Endothelial cell (in vitro differentiated cells): ENCODE data around the gene AIMP2. TPM values are rescaled to one million over a fixed set of nuclear protein-coding genes. Genes with fewer than 3 reads are reported as not detected.

Experiments used
- DNase-seq: peaks from one replicate; pipeline ENCODE4 v3.0.0; 2021; ENCODE audit warnings: low spot score
- H3K27ac Mint-ChIP-seq: one replicate; pipeline ENCODE4 v1.8.0; 2021; ENCODE audit warnings: mixed read lengths, inconsistent platforms; ENCODE audit not compliant: unreplicated experiment
- H3K27me3 Mint-ChIP-seq: one replicate; pipeline ENCODE4 v1.8.0; 2021; ENCODE audit warnings: mild to moderate bottlenecking, moderate library complexity, mixed read lengths, inconsistent platforms; ENCODE audit not compliant: unreplicated experiment
- H3K36me3 Mint-ChIP-seq: one replicate; pipeline ENCODE4 v1.8.0; 2021; ENCODE audit warnings: mild to moderate bottlenecking, low read depth, mixed read lengths, inconsistent platforms; ENCODE audit not compliant: unreplicated experiment
- H3K4me1 Mint-ChIP-seq: one replicate; pipeline ENCODE4 v1.8.0; 2021; ENCODE audit warnings: mild to moderate bottlenecking, mixed read lengths, inconsistent platforms; ENCODE audit not compliant: unreplicated experiment
- H3K4me3 Mint-ChIP-seq: one replicate; pipeline ENCODE4 v1.8.0; 2021; ENCODE audit warnings: mild to moderate bottlenecking, mixed read lengths, inconsistent platforms; ENCODE audit not compliant: unreplicated experiment
- H3K9me3 Mint-ChIP-seq: one replicate; pipeline ENCODE4 v1.8.0; 2021; ENCODE audit warnings: mixed read lengths, inconsistent platforms; ENCODE audit not compliant: unreplicated experiment
- CTCF ChIP-seq: fragments of 200-600 bp; sonication (generic); IDR thresholded peaks from one replicate; pipeline ENCODE4 v1.5.0; 2021; ENCODE audit warnings: antibody characterized with exemption; ENCODE audit not compliant: unreplicated experiment
- total RNA-seq: library from RNA; stranded (reverse); fragmentation: NEBNext Ultra II Directional; extraction: Animal tissue kit (Norgen Biotek cat#: 25700); gene quantifications from one replicate; pipeline ENCODE4 v1.2.1, GENCODE V29; 2021; ENCODE audit not compliant: unreplicated experiment

AIMP2 gene
- total RNA-seq, 1 donor from 2014 or later: 25.3 TPM

- H3K27me3 Mint-ChIP-seq: no peaks in the 10 kb centered on the region
- TF ChIP-seq CTCF: no peak
- H3K4me1 Mint-ChIP-seq: peaks cover 13% of the 10 kb centered on the region
- H3K27ac Mint-ChIP-seq: no peak overlapping the region
- peaks cover 26% of the 10 kb centered on the region for H3K36me3 Mint-ChIP-seq
- DNase-seq: no peak
- no peak overlapping the region for H3K4me3 Mint-ChIP-seq
- no peaks in the 10 kb centered on the region for H3K9me3 Mint-ChIP-seq
Measured at GRCh38 chr7:6028563-6028962, 19.5 kb downstream of the AIMP2 start.

DNA sequence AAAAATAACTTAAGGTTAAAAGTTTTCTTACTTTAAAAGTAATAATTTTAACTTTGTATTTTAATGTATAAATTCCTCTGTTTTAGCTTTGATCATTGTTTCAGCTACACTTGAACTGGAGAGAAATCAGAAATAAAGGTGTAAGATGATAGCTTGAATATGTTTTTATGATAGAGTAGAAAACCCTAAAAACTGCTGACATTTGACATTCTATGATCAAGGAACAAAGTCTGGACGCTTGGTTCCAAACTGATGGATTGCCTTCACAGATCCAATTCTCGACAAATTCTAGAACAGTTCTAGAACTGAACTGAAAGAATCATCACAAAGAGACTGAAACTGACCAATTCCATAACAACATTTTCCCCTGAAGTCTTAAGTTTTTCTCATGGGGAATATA lies 21.9 kb downstream of the AIMP2 start, which contains the start of gene ANKRD61:
ANKRD61 (plus strand) TSS at position 389 of the 400 bp plus-strand sequence; CDS start at position 389, 0 bp downstream.
- no peak for DNase-seq
- Mint-ChIP-seq H3K27ac (no peak within 1 kb of the TSS), H3K9me3 (no peaks in the 10 kb centered on the region), H3K4me1 (peaks cover 6% of the 10 kb centered on the region), H3K27me3 (no peaks in the 10 kb centered on the region), H3K4me3 (no peak within 1 kb of the TSS), H3K36me3 (peaks cover 30% of the 10 kb centered on the region)
- no peak for TF ChIP-seq CTCF

DNA sequence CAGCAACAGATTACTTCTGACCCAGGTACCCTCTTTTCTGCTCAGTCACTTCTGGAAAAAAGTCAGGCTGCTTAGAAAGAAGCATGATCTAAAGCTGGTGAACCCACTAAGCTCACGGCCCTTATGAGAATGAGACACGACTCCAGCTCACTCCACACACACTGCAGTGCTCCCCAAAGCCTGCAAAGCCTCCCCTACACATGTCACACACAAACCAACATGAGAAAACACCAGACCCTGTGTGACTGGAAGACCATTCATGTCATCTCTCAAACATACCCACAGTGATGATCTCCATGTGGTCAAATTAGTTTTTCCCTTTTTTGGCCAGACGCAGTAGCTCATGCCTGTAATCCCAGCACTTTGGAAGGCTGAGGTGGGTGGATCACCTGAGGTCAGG lies 22.5 kb downstream of the AIMP2 start:
- no peaks in the 10 kb centered on the region for H3K9me3 Mint-ChIP-seq
- no peak for DNase-seq
- TF ChIP-seq CTCF: no peak
- H3K27ac Mint-ChIP-seq: no peak overlapping the region
- no peaks in the 10 kb centered on the region for H3K27me3 Mint-ChIP-seq
- H3K4me3 Mint-ChIP-seq: no peak overlapping the region
- peaks cover 33% of the 10 kb centered on the region for H3K36me3 Mint-ChIP-seq
- H3K4me1 Mint-ChIP-seq: peaks cover 3% of the 10 kb centered on the region

DNA sequence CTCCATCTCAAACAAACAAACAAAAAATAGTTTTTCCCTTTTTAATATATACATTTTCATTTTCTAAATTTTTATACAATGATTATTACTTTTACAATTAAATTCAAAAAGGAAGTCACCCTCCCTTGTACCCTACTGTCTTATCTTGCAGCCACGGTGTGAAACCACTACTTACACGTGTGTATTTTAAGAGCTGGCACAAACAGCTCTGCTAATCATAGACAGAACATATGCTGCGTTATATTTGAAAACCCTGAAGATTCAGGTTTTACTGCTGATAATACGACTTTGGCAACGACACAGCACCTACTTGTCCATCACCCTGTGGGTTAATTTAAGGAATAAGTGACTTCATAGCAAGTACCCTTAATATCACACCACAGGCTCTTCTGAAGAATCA lies 23.1 kb downstream of the AIMP2 start:
- no peaks in the 10 kb centered on the region for H3K4me1 Mint-ChIP-seq
- H3K36me3 Mint-ChIP-seq: peaks cover 34% of the 10 kb centered on the region
- H3K9me3 Mint-ChIP-seq: no peaks in the 10 kb centered on the region
- TF ChIP-seq CTCF: no peak
- no peak overlapping the region for H3K4me3 Mint-ChIP-seq
- H3K27ac Mint-ChIP-seq: no peak overlapping the region
- no peaks in the 10 kb centered on the region for H3K27me3 Mint-ChIP-seq
- no peak for DNase-seq

DNA sequence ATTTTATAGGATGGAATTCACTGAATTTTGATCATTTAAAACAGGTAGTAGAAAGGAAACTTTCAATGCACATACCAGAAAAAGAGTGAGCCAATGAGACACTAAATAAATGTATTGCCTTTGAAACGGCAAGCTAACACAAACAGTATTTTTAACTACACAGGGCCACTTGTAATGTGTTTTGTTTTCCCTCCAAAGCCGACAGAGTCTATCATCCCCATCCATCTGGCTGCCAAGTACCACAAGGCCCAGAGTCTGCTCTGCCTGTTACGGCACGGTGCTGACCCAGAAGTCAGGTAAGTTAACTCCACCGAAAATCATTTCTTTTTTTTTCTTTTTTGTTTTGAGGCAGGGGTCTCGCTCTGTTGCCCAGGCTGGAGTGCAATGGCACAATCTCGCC lies 23.6 kb downstream of the AIMP2 start:
- H3K27ac Mint-ChIP-seq: no peak overlapping the region

More for the DNA sequence above, 23.6 kb downstream of the AIMP2 start:
- no peak for DNase-seq
- H3K4me1 Mint-ChIP-seq: no peaks in the 10 kb centered on the region
- H3K27me3 Mint-ChIP-seq: no peaks in the 10 kb centered on the region
- peaks cover 34% of the 10 kb centered on the region for H3K36me3 Mint-ChIP-seq
- H3K4me3 Mint-ChIP-seq: no peak overlapping the region
- H3K9me3 Mint-ChIP-seq: no peaks in the 10 kb centered on the region
- no peak for TF ChIP-seq CTCF
